KOPT-K1 (cell line): ENCODE measurements around the gene RAB11FIP2.

Experiments
- H3K27ac ChIP-seq: fragments of 200-600 bp; sonication (generic); 2 replicates; pipeline ENCODE4 v1.5.1; 2016; ENCODE audit warnings: antibody characterized with exemption, mild to moderate bottlenecking, low read depth, low read length; ENCODE audit not compliant: poor library complexity, severe bottlenecking
- H3K36me3 ChIP-seq: fragments of 200-600 bp; sonication (generic); 2 replicates; pipeline ENCODE4 v1.5.1; 2017; ENCODE audit warnings: antibody characterized with exemption, mild to moderate bottlenecking, low read length, moderate library complexity; ENCODE audit not compliant: insufficient read depth
- H3K9me3 ChIP-seq: fragments of 200-600 bp; sonication (generic); 2 replicates; pipeline ENCODE4 v1.5.1; 2017; ENCODE audit warnings: antibody characterized with exemption, low read length, mild to moderate bottlenecking; ENCODE audit not compliant: insufficient read depth, poor library complexity, severe bottlenecking

RAB11FIP2 gene

GRCh38 chr10:118017071-118017740 is 29.5 kb downstream of the RAB11FIP2 start:
- Histone ChIP-seq H3K9me3 (no peaks in the 10 kb centered on the region), H3K36me3 (peaks cover 25% of the 10 kb centered on the region), H3K27ac (no peak overlapping the region)

- Histone ChIP-seq H3K36me3 (peaks cover 36% of the 10 kb centered on the region), H3K27ac (no peak overlapping the region), H3K9me3 (no peaks in the 10 kb centered on the region)
Observed at GRCh38 chr10:118012952-118013525, 33.7 kb downstream of the RAB11FIP2 start.

DNA sequence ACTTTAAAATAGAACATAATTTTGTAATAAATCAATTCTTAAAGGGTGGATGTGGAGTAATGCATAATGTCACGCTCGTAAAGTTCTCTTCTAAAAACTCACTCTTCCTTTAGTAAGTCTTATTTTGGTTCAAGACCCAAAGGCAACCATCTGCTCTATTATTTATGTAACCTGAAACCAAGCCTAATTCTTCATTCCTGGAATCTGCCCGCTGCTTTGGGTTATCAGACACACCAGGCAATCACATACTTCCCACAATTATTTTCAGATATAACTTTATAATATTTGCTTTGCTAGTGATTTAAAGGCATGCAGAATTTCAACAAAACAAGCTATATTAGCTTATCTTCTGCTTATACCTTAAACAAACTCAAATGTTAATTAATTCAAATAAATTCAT is 39.0 kb downstream of the RAB11FIP2 start:
- peaks cover 45% of the 10 kb centered on the region for H3K36me3 ChIP-seq
- H3K9me3 ChIP-seq, result no peaks in the 10 kb centered on the region
- H3K27ac ChIP-seq, result no peak overlapping the region

DNA sequence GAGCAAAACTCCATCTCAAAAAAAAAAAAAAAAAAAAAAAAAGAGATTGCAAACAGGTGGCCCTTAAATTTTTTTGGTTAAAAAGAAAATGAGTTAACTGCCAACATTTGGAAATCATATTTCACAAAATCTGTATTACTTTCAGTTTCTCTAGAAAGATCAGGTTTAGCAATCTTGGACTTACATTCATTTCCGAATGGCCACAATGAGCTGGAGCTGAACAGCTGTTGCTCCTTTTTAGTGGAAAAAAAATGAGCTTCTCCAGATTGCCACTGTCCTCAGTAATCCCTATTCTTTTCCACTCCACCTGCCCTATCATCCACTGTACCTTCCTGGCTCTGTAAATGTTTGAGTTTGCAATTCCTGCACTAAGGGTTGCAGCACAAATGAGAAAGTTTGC is 43.6 kb downstream of the RAB11FIP2 start:
- Histone ChIP-seq H3K36me3 (peaks cover 36% of the 10 kb centered on the region), H3K27ac (no peak overlapping the region), H3K9me3 (no peaks in the 10 kb centered on the region)

- Histone ChIP-seq H3K36me3 (peaks cover 31% of the 10 kb centered on the region), H3K9me3 (no peaks in the 10 kb centered on the region), H3K27ac (no peak overlapping the region)
Observed at GRCh38 chr10:118002581-118002980, 44.2 kb downstream of the RAB11FIP2 start.

- no peak overlapping the region for H3K27ac ChIP-seq
- H3K36me3 ChIP-seq, result peaks cover 3% of the 10 kb centered on the region; the same call in 1 of the 2 replicates
- H3K9me3 ChIP-seq, result no peaks in the 10 kb centered on the region
Observed at GRCh38 chr10:117997673-117998072, 49.1 kb downstream of the RAB11FIP2 start.

DNA sequence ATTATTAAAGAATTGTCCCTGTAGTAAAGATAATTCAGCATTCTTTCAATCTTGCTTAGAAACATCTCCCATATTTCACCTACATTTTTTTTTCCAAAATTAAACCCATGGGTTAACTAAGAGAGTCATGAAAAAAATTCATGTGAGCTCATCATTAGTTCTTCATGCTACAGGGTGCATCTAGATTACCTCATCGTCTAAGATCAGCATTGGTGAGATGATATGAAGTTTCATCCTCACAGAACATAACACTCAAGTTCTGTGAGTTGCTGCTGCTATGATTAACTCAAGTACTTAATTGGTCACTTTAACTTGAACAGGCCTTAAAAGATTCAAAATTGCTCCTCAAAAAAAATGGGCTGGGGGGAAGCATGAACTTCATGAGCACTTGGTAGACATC is 50.0 kb downstream of the RAB11FIP2 start:
- Histone ChIP-seq H3K36me3 (no peaks in the 10 kb centered on the region), H3K9me3 (no peaks in the 10 kb centered on the region), H3K27ac (no peak overlapping the region)

DNA sequence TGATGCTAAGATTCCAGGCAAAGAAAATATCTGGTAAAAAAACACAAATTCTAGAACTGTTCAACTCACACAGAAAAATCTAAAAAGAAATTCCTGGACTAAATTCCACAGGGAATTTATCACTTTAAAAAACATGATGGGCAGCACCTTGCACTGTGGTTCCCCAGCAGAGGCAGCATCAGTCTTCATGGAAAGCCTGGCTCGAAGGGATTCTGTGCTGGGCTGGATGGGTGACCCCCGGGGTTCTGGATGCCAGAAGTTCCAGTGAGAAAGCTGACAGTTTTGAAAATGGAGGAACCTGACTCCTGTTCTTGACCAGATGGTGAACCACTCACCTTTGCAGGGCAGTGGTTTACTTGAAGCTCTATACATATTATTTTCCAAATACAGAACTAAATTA is 52.0 kb downstream of the RAB11FIP2 start:
- Histone ChIP-seq H3K27ac (no peak overlapping the region), H3K36me3 (no peaks in the 10 kb centered on the region)

GRCh38 chr10:117993166-117993565 is 53.6 kb downstream of the RAB11FIP2 start:
- Histone ChIP-seq H3K36me3 (no peaks in the 10 kb centered on the region), H3K9me3 (no peaks in the 10 kb centered on the region), H3K27ac (no peak overlapping the region)

More for the DNA sequence above, 52.0 kb downstream of the RAB11FIP2 start:
- H3K9me3 ChIP-seq, result no peaks in the 10 kb centered on the region

- no peaks in the 10 kb centered on the region for H3K36me3 ChIP-seq
- no peak overlapping the region for H3K27ac ChIP-seq
- H3K9me3 ChIP-seq, result no peaks in the 10 kb centered on the region
Observed at GRCh38 chr10:117991701-117992100, 55.0 kb downstream of the RAB11FIP2 start.

DNA sequence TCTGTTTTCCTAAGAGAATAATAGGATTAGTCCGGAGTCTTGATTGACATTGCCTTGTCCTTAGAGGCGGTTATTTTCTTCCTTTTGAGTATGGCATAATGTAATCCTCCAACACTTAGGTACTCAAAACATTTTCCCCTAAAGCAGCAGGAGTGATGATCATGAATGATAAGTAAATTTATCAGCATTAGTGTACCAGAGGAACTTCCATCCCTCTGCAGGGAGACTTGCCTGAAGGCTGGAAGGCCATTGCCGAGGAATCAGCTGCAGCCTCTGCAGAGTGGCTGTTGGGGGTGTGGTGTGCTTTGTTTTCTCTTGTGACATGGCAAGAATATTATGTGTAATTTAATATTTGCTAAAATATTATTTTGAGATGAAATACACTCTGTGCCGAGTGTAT is 56.8 kb downstream of the RAB11FIP2 start:
- H3K36me3 ChIP-seq, result no peaks in the 10 kb centered on the region
- H3K9me3 ChIP-seq, result no peaks in the 10 kb centered on the region
- H3K27ac ChIP-seq, result no peak overlapping the region

GRCh38 chr10:117988814-117989213 is 57.9 kb downstream of the RAB11FIP2 start:
- Histone ChIP-seq H3K9me3 (no peaks in the 10 kb centered on the region), H3K27ac (no peak overlapping the region), H3K36me3 (no peaks in the 10 kb centered on the region)

- no peaks in the 10 kb centered on the region for H3K9me3 ChIP-seq
- no peaks in the 10 kb centered on the region for H3K36me3 ChIP-seq
- no peak overlapping the region for H3K27ac ChIP-seq
Observed at GRCh38 chr10:117987244-117987909, 59.4 kb downstream of the RAB11FIP2 start.

DNA sequence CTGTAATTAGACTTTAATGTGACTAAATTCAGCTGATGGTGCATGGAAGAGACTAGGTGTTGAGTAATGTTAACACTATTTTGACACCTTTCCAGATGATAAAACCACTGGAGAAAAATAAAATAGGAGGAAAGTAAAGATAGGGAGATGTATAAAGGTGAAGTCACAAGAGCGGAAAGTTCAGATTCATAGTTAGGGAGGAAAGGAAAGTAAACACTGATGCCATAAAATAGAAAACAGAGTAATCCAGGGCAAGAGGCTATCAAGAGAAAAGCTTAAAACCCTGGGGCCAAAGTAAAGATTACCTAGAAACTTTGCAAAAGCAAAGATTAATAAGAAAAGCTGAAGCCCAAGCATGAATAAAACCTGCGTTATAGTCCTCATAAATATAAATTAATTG is 62.8 kb downstream of the RAB11FIP2 start:
- Histone ChIP-seq H3K9me3 (no peaks in the 10 kb centered on the region), H3K27ac (no peak overlapping the region), H3K36me3 (no peaks in the 10 kb centered on the region)

DNA sequence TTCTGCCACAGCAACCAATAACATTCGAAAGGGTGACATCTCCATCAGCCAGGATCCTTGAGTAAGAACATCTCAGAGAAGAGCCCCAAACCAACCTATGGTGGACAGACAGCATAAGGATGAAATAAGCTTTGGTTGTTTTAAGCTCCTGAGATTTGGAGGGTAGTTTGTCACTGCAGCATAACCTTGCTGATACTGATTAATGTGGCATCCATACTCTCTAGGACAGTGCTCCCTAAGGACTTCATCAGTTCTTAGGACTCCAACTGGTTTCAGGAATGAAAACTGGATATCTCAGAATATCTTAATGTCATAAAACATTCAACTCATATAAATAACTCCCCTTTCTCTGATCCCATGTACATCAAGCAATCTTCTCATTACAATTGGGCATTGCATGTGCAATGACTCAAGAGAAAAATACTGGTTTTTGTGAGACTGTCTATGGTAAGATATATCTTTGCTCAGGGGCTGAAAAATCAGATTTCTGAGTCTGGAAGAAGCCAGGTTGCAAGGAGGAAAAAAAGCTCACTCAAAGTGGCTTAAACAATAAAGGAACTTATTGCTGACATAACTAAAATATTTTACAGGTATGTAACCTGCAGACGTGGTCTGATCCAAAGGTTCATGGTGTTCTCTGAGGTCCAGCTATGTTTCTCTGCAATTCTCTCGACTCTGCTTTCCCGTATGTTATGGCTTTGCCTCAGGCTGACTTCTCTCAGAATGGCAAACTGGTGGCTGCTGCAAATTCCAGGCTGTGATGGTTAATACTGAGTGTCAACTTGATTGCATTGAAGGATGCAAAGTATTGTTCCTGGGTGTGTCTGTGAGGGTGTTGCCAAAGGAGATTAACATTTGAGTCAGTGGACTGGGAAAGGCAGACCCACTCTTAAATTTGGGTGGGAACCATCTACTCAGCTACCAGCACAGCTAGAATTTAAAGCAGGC is 65.7 kb downstream of the RAB11FIP2 start:
- no peak overlapping the region for H3K27ac ChIP-seq
- no peaks in the 10 kb centered on the region for H3K9me3 ChIP-seq
- no peaks in the 10 kb centered on the region for H3K36me3 ChIP-seq
